Cardiac muscle cell (in vitro differentiated cells and primary cell): Measurements from ENCODE around the gene MINDY4B. TPM values are rescaled to one million over a fixed set of nuclear protein-coding genes. Genes with fewer than 3 reads are reported as not detected.

Experiments used
- DNase-seq, 2 donors: peaks; one replicate each; pipeline versions ENCODE4 v3.0.0 to v3.0.0-alpha.2; 2010 to 2017; ENCODE audit warnings: low read depth in 1 of 2, low spot score in 1 of 2
- H3K27ac ChIP-seq: fragments of 200-600 bp; sonication (generic); 2 replicates; pipeline ENCODE4 v1.5.1; 2016
- H3K27me3 ChIP-seq: fragments of 200-600 bp; sonication (generic); 2 replicates; pipeline ENCODE4 v1.6.0; 2016; ENCODE audit warnings: control low read depth
- H3K36me3 ChIP-seq: fragments of 200-600 bp; sonication (generic); 2 replicates; pipeline ENCODE4 v1.5.1; 2016; ENCODE audit warnings: control low read depth
- H3K4me1 ChIP-seq: fragments of 200-600 bp; sonication (generic); 2 replicates; pipeline ENCODE4 v1.8.1; 2017; ENCODE audit warnings: low read depth, mild to moderate bottlenecking, mixed run types
- H3K4me3 ChIP-seq: fragments of 200-600 bp; sonication (generic); 2 replicates; pipeline ENCODE4 v1.5.1; 2016; ENCODE audit warnings: mild to moderate bottlenecking
- H3K9me3 ChIP-seq: fragments of 200-600 bp; sonication (generic); 2 replicates; pipeline ENCODE4 v1.5.1; 2017; ENCODE audit warnings: low read depth, mild to moderate bottlenecking, control low read depth
- CTCF ChIP-seq: IDR thresholded peaks from 2 replicates; pipeline ENCODE4 v1.5.1; 2012; ENCODE audit warnings: low read depth, mild to moderate bottlenecking, low read length
- polyA plus RNA-seq: library from polyadenylated mRNA; unstranded; fragments of >200 nt; fragmentation: Nextera tagmentation; extraction: Ambion mirVana; gene quantifications from 2 replicates; pipeline ENCODE4 v1.2.1, GENCODE V29; 2016
- total RNA-seq: library from RNA; depleted of rRNA; stranded (reverse); fragments of >200 nt; gene quantifications from 2 replicates; pipeline ENCODE4 v1.2.3, GENCODE V29; 2016

The MINDY4B gene
- total and polyA plus RNA-seq, 2 experiments from 2014 or later: not detected

GRCh38 chr3:150933473-150933995 lies 28.3 kb upstream of the MINDY4B start:
- Histone ChIP-seq H3K4me1 (no peaks in the 10 kb centered on the region), H3K4me3 (no peak overlapping the region), H3K9me3 (no peaks in the 10 kb centered on the region), H3K27ac (no peak overlapping the region), H3K36me3 (no peaks in the 10 kb centered on the region), H3K27me3 (no peaks in the 10 kb centered on the region)
- DNase-seq: no peak
- no peak for TF ChIP-seq CTCF

- H3K4me1 ChIP-seq: no peaks in the 10 kb centered on the region
- no peak for TF ChIP-seq CTCF
- H3K9me3 ChIP-seq: no peaks in the 10 kb centered on the region
- no peak overlapping the region for H3K4me3 ChIP-seq
- no peaks in the 10 kb centered on the region for H3K36me3 ChIP-seq
- no peak overlapping the region for H3K27ac ChIP-seq
- no peak for DNase-seq
- no peaks in the 10 kb centered on the region for H3K27me3 ChIP-seq
These were observed 26.5 kb upstream of the MINDY4B start for GRCh38 chr3:150931745-150932144.

GRCh38 chr3:150930839-150931238 lies 25.6 kb upstream of the MINDY4B start:
- no peaks in the 10 kb centered on the region for H3K36me3 ChIP-seq
- no peaks in the 10 kb centered on the region for H3K27me3 ChIP-seq
- no peak for TF ChIP-seq CTCF
- H3K9me3 ChIP-seq: no peaks in the 10 kb centered on the region
- no peak overlapping the region for H3K4me3 ChIP-seq
- no peak for DNase-seq
- no peaks in the 10 kb centered on the region for H3K4me1 ChIP-seq
- no peak overlapping the region for H3K27ac ChIP-seq

GRCh38 chr3:150928234-150928633 lies 23.0 kb upstream of the MINDY4B start:
- Histone ChIP-seq H3K9me3 (no peaks in the 10 kb centered on the region), H3K4me3 (no peak overlapping the region), H3K36me3 (no peaks in the 10 kb centered on the region), H3K4me1 (no peaks in the 10 kb centered on the region), H3K27me3 (no peaks in the 10 kb centered on the region), H3K27ac (no peak overlapping the region)
- no peak for DNase-seq
- no peak for TF ChIP-seq CTCF

GRCh38 chr3:150926328-150926727 lies 21.1 kb upstream of the MINDY4B start:
- H3K27ac ChIP-seq: no peak overlapping the region
- no peaks in the 10 kb centered on the region for H3K9me3 ChIP-seq
- no peaks in the 10 kb centered on the region for H3K36me3 ChIP-seq
- DNase-seq: no peak
- H3K4me3 ChIP-seq: no peak overlapping the region
- no peaks in the 10 kb centered on the region for H3K27me3 ChIP-seq
- no peak for TF ChIP-seq CTCF
- H3K4me1 ChIP-seq: no peaks in the 10 kb centered on the region
